Endothelial cell of umbilical vein (primary cell): ENCODE measurements around the gene TRIM2. TPM values are rescaled to one million over a fixed set of nuclear protein-coding genes. Genes with fewer than 3 reads are reported as not detected.

Source experiments
- BruUV-seq: library from RNA; stranded (reverse); fragments of 400-500 nt; replicated peaks from 2 replicates; lab custom pipeline; 2021; lab: Mats Ljungman, UMichigan
- CTCF ChIA-PET: fragments of 300-600, 350-600 bp; sonication (Branson Sonifier 250); formaldehyde crosslinking; loops from one replicate; lab custom pipeline; 2021; ENCODE audit warnings: antibody characterized with exemption, inconsistent platforms; lab: Charles Lee
- POLR2A ChIA-PET: fragments of 300-600, 350-600 bp; sonication (Branson Sonifier 250); formaldehyde crosslinking; loops from one replicate; lab custom pipeline; 2021; ENCODE audit warnings: antibody characterized with exemption, inconsistent platforms; lab: Charles Lee
- DNase-seq: peaks from one replicate; pipeline ENCODE4 v3.0.0-alpha.2; 2011; ENCODE audit warnings: low read depth, low spot score
- FAIRE-seq: peaks from 2 replicates; lab custom pipeline; 2011; peaks lifted over from hg19 to GRCh38; lab: Jason Lieb, UNC
- H2AFZ ChIP-seq: 2 replicates; pipeline ENCODE4 v1.6.0; 2012; ENCODE audit warnings: low read depth, low read length, control low read depth, inconsistent platforms
- H3K27ac ChIP-seq: 2 replicates; pipeline ENCODE4 v1.5.1; 2011; ENCODE audit warnings: low read depth, mild to moderate bottlenecking, control low read depth, low read length, moderate library complexity; ENCODE audit not compliant: insufficient read depth
- H3K27me3 ChIP-seq, 2 experiments: 2 replicates each; pipeline versions ENCODE4 v1.6.0 to v1.6.1; 2011; ENCODE audit warnings: low read length in 2 of 2, mixed read lengths in 1 of 2; ENCODE audit not compliant: control insufficient read depth in 2 of 2, insufficient read depth in 2 of 2
- H3K36me3 ChIP-seq, 2 experiments: 2 replicates in 1 of 2; 3 replicates in 1 of 2; pipeline ENCODE4 v1.5.1; 2011; ENCODE audit warnings: low read length in 2 of 2, mild to moderate bottlenecking in 1 of 2, moderate library complexity in 1 of 2; ENCODE audit not compliant: control insufficient read depth in 2 of 2, insufficient read depth in 2 of 2; ENCODE audit errors: extremely low read depth in 1 of 2
- H3K4me1 ChIP-seq: 3 replicates; pipeline ENCODE4 v1.5.1; 2011; ENCODE audit warnings: mild to moderate bottlenecking, low read length; ENCODE audit not compliant: control insufficient read depth, insufficient read depth; ENCODE audit errors: extremely low read depth
- H3K4me2 ChIP-seq: 2 replicates; pipeline ENCODE4 v1.6.1; 2011; ENCODE audit warnings: low read length, control low read depth, mixed read lengths; ENCODE audit not compliant: insufficient read depth
- H3K4me3 ChIP-seq, 3 experiments: fragments of 200-600 bp in 1 of 3; sonication (generic), shearing (Covaris generic) in 1 of 3; replicated peaks in 1 of 3; 2 replicates each; pipeline ENCODE4 v1.5.1; 2011 to 2016; ENCODE audit warnings: control low read depth in 3 of 3, low read length in 3 of 3, mild to moderate bottlenecking in 2 of 3, inconsistent platforms in 1 of 3, low read depth in 1 of 3, moderate library complexity in 1 of 3; ENCODE audit not compliant: insufficient read depth in 1 of 3
- H3K79me2 ChIP-seq: 2 replicates; pipeline ENCODE4 v1.6.0; 2012; ENCODE audit warnings: low read length, inconsistent platforms; ENCODE audit not compliant: control insufficient read depth, insufficient read depth
- H3K9ac ChIP-seq: replicated peaks from 2 replicates; pipeline ENCODE3; 2011; ENCODE audit warnings: low read length, control low read depth; ENCODE audit not compliant: insufficient read depth; ENCODE audit errors: extremely low read depth
- H3K9me1 ChIP-seq: replicated peaks from 3 replicates; pipeline ENCODE4 v1.6.0; 2011; ENCODE audit warnings: mild to moderate bottlenecking, low read length; ENCODE audit not compliant: control insufficient read depth, insufficient read depth; ENCODE audit errors: extremely low read depth
- H3K9me3 ChIP-seq: replicated peaks from 2 replicates; pipeline ENCODE4 v1.5.1; 2012; ENCODE audit warnings: low read length, inconsistent platforms; ENCODE audit not compliant: control insufficient read depth, insufficient read depth
- H4K20me1 ChIP-seq: replicated peaks from 2 replicates; pipeline ENCODE3; 2011; ENCODE audit warnings: mild to moderate bottlenecking, low read length; ENCODE audit not compliant: control insufficient read depth, insufficient read depth; ENCODE audit errors: extremely low read depth
- EZH2 ChIP-seq: IDR thresholded peaks from 2 replicates; pipeline ENCODE4 v1.6.1; 2012; ENCODE audit warnings: borderline replicate concordance, low read depth, mild to moderate bottlenecking, moderate library complexity, low read length, inconsistent platforms; ENCODE audit not compliant: severe bottlenecking
- FOS ChIP-seq: IDR thresholded peaks from 2 replicates; pipeline ENCODE4 v1.6.1; 2011; ENCODE audit warnings: mild to moderate bottlenecking, low read length, moderate library complexity, borderline replicate concordance; ENCODE audit not compliant: insufficient read depth
- GATA2 ChIP-seq: IDR thresholded peaks from 2 replicates; pipeline ENCODE4 v1.7.0; 2011; ENCODE audit warnings: low read depth, mild to moderate bottlenecking, moderate library complexity, mixed read lengths, low read length; ENCODE audit not compliant: insufficient read length, insufficient read depth
- MAX ChIP-seq: IDR thresholded peaks from 2 replicates; pipeline ENCODE4 v1.6.1; 2011; ENCODE audit not compliant: insufficient read depth, insufficient read length
- MYC ChIP-seq: IDR thresholded peaks from one replicate; pipeline ENCODE4 v1.6.1; 2011; ENCODE audit warnings: mild to moderate bottlenecking, low read depth, low read length
- POLR2A ChIP-seq: IDR thresholded peaks from 2 replicates; pipeline ENCODE4 v1.6.1; 2012; ENCODE audit warnings: low read depth, mild to moderate bottlenecking, control low read depth, low read length
- dilution Hi-C: fragments of 300-500 bp; cut with MboI; formaldehyde crosslinking; loops from one replicate; pipeline ENCODE4 v1.15.0; 2019; ENCODE audit warnings: low sequenced_read_pairs; ENCODE audit not compliant: extremely low pct_ligation_motif_present
- intact Hi-C: fragments of 100-400 bp; cut with micrococcal nuclease; formaldehyde crosslinking; loops from one replicate; pipeline ENCODE4 v1.10.0; 2022
- polyA plus RNA-seq, 4 experiments: library from polyadenylated mRNA; depleted of rRNA in 3 of 4; stranded (reverse) in 3 of 4; unstranded in 1 of 4; fragments of >200 nt; gene quantifications; 2 replicates each; pipeline versions ENCODE4 v1.2.1 to v1.2.3, GENCODE V29; 2011 to 2012; ENCODE audit warnings: missing spikeins in 1 of 4
- total RNA-seq: library from RNA; stranded (reverse); gene quantifications from 2 replicates; pipeline ENCODE4 v1.2.3, GENCODE V29; 2021

Gene TRIM2
- total and polyA plus RNA-seq, 2 donors (not counting 3 experiments of a cell fraction or from before 2014, with no cell fraction given), result 6.8 to 19.7 TPM

- ChIA-PET CTCF (interaction anchor here (1.0 to 1.4 kb wide), 5 partner anchors 8 to 307 kb away, joined by 3 to 6 read pairs (median 4); no protein-coding TSS in a partner anchor), POLR2A (no interaction called here)
- H4K20me1 ChIP-seq, result no peaks in the 10 kb centered on the region
- H3K4me2 ChIP-seq, result no peak overlapping the region
- no peaks in the 10 kb centered on the region for H3K27me3 ChIP-seq
- H2AFZ ChIP-seq, result no peak overlapping the region
- H3K27ac ChIP-seq, result no peak overlapping the region
- H3K9me1 ChIP-seq, result no peaks in the 10 kb centered on the region
- H3K36me3 ChIP-seq, result no peaks in the 10 kb centered on the region
- TF ChIP-seq MAX (no peak), POLR2A (no peak)
- no peaks in the 10 kb centered on the region for H3K9me3 ChIP-seq
- peak; percentile 65 for DNase-seq
- peak; percentile 67 for FAIRE-seq
- dilution Hi-C loops (no loop called here), intact Hi-C loops (no loop called here)
- BruUV-seq, result no TSS peak
- no peaks in the 10 kb centered on the region for H3K79me2 ChIP-seq
- H3K4me3 ChIP-seq, result no peak overlapping the region
- peaks cover 2% of the 10 kb centered on the region for H3K4me1 ChIP-seq
- no peak overlapping the region for H3K9ac ChIP-seq
Observed at GRCh38 chr4:153266988-153267387, 62.7 kb downstream of the TRIM2 start.

- Histone ChIP-seq H3K79me2 (no peaks in the 10 kb centered on the region), H3K4me1 (peaks cover 2% of the 10 kb centered on the region), H3K27me3 (no peaks in the 10 kb centered on the region), H3K4me2 (no peak overlapping the region), H3K27ac (no peak overlapping the region), H2AFZ (no peak overlapping the region), H3K9me3 (no peaks in the 10 kb centered on the region), H3K36me3 (no peaks in the 10 kb centered on the region), H3K9me1 (no peaks in the 10 kb centered on the region), H4K20me1 (no peaks in the 10 kb centered on the region), H3K4me3 (no peak overlapping the region), H3K9ac (no peak overlapping the region)
- TF ChIP-seq MYC (no peak), POLR2A (no peak), MAX (no peak), EZH2 (no peak), GATA2 (no peak), FOS (no peak)
- no TSS peak for BruUV-seq
- intact Hi-C loops, result no loop called here
- no peak for DNase-seq
- ChIA-PET CTCF (interaction anchor here (0.5 to 1.5 kb wide), 4 partner anchors 9 to 125 kb away, joined by 3 to 4 read pairs (median 4); no protein-coding TSS in a partner anchor), POLR2A (no interaction called here)
- dilution Hi-C loops, result no loop called here
- FAIRE-seq, result no peak
Observed at GRCh38 chr4:153267890-153268289, 63.6 kb downstream of the TRIM2 start.
